ENCODE data around the gene KCNN4. TPM values are rescaled to one million over a fixed set of nuclear protein-coding genes. Genes with fewer than 3 reads are reported as not detected.

KCNN4 gene
- total and polyA plus RNA-seq, 2 donors (not counting 3 experiments of a cell fraction or from before 2014, with no cell fraction given) = 0.29 TPM; not detected in 1

- H3K4me3 ChIP-seq (replicated peaks in 1 of 3; ENCODE audit: insufficient read depth in 1 of 3, low read depth in 1 of 3, low read length in 3 of 3) = no peak overlapping the region
- intact Hi-C loops (cut with micrococcal nuclease) = no loop called here
- H3K9me1 ChIP-seq (replicated peaks; ENCODE audit: control insufficient read depth, extremely low read depth, insufficient read depth, low read length) = no peaks in the 10 kb centered on the region
- dilution Hi-C loops (cut with MboI; ENCODE audit: extremely low pct_ligation_motif_present, low sequenced_read_pairs) = no loop called here
- H4K20me1 ChIP-seq (replicated peaks; ENCODE audit: control insufficient read depth, extremely low read depth, insufficient read depth, low read length) = no peaks in the 10 kb centered on the region
- CTCF ChIA-PET = no interaction called here
- H3K9me3 ChIP-seq (replicated peaks; ENCODE audit: control insufficient read depth, insufficient read depth, low read length) = no peaks in the 10 kb centered on the region
- no peak overlapping the region for H3K9ac ChIP-seq (replicated peaks; ENCODE audit: extremely low read depth, insufficient read depth, low read length)
- H3K27me3 ChIP-seq (ENCODE audit: control insufficient read depth in 2 of 2, insufficient read depth in 2 of 2, low read length in 2 of 2) = no peaks in the 10 kb centered on the region
- no peak overlapping the region for H3K4me2 ChIP-seq (ENCODE audit: insufficient read depth, low read length)
- H3K4me1 ChIP-seq (ENCODE audit: control insufficient read depth, extremely low read depth, insufficient read depth, low read length) = no peaks in the 10 kb centered on the region
- DNase-seq (ENCODE audit: low read depth, low spot score) (no peak), FAIRE-seq (no peak)
- H3K79me2 ChIP-seq (ENCODE audit: control insufficient read depth, insufficient read depth, low read length) = no peaks in the 10 kb centered on the region
- H3K27ac ChIP-seq (ENCODE audit: insufficient read depth, low read depth, low read length) = no peak overlapping the region
- no peaks in the 10 kb centered on the region for H3K36me3 ChIP-seq (ENCODE audit: control insufficient read depth in 2 of 2, extremely low read depth in 1 of 2, insufficient read depth in 2 of 2, low read length in 2 of 2)
- TF ChIP-seq MAX (IDR thresholded peaks at IDR 0.05; ENCODE audit: insufficient read depth, insufficient read length) = no peak
- no peak for TF ChIP-seq MYC (IDR thresholded peaks at IDR 0.05; ENCODE audit: low read depth, low read length)
- no peak for TF ChIP-seq POLR2AphosphoS5 (IDR thresholded peaks at IDR 0.05; ENCODE audit: insufficient read depth, low read depth, low read length)
- TF ChIP-seq CTCF (IDR thresholded peaks at IDR 0.05; ENCODE audit: extremely low read depth in 1 of 2, insufficient read depth in 1 of 2, low read depth in 1 of 2, low read length in 2 of 2) = no peak
- TF ChIP-seq FOS (IDR thresholded peaks at IDR 0.05; ENCODE audit: borderline replicate concordance, insufficient read depth, low read length) = no peak
- no peak for TF ChIP-seq EZH2 (IDR thresholded peaks at IDR 0.05; ENCODE audit: borderline replicate concordance, low read depth, low read length, severe bottlenecking)
- TF ChIP-seq POLR2A (IDR thresholded peaks at IDR 0.05; ENCODE audit: low read depth, low read length) = no peak
- TF ChIP-seq GATA2 (IDR thresholded peaks at IDR 0.05; ENCODE audit: insufficient read depth, insufficient read length, low read depth, low read length) = no peak
- TF ChIP-seq JUN (IDR thresholded peaks at IDR 0.05; ENCODE audit: borderline replicate concordance, insufficient read depth, insufficient read length, low read depth) = no peak
- BruUV-seq (replicated peaks) = no TSS peak
- POLR2A ChIA-PET = no interaction called here
- no peak overlapping the region for H2AFZ ChIP-seq (ENCODE audit: low read depth, low read length)
Measured at GRCh38 chr19:43719378-43719868, 61.4 kb downstream of the KCNN4 start.
